Anterior cingulate cortex (tissue), 58 donors: ENCODE results near the gene PLCH1.
"Not testable (repeated sequence)": the region's sequence is repeated elsewhere in the genome, so short reads cannot be mapped to it uniquely, and the experiment has no call there.

ENCODE experiments used
- DNase-seq, 58 donors: peaks; one replicate each; lab custom pipeline; 2025; lab: John Stamatoyannopoulos, UW

PLCH1 gene

DNA sequence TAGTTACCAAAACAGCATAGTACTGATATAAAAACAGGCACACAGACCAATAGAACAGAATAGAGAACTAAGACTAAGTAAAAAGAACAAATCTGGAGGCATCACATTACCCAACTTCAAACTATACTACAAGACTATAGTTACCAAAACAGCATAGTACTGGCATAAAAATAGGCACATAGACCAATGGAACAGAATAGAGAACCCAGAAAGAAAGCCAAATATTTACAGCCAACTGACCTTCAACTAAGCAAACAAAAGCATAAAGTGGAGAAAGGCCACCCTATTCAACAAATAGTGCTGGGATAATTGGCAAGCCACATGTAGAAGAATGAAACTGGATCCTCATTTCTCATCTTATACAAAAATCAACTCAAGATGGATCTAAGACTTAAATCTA, 130.5 kb downstream of the PLCH1 start:
- DNase-seq: not testable (repeated sequence)

DNA sequence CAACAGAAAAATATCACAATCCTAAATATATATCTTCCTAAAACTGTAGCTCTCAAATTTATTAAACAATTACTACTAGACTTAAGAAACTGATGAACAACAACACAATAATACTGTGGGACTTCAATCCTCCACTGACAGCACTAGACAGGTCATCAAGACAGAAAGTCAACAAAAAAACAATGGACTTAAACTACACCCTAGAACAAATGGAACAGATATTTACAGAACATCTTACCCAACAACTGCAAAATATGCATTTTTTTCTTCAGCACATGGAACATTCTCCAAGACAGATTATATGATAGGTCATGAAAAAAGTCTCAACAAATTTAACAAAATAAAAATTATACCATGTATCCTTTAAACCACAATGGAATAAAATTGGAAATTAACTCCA, 133.4 kb downstream of the PLCH1 start:
- no peak for DNase-seq

DNA sequence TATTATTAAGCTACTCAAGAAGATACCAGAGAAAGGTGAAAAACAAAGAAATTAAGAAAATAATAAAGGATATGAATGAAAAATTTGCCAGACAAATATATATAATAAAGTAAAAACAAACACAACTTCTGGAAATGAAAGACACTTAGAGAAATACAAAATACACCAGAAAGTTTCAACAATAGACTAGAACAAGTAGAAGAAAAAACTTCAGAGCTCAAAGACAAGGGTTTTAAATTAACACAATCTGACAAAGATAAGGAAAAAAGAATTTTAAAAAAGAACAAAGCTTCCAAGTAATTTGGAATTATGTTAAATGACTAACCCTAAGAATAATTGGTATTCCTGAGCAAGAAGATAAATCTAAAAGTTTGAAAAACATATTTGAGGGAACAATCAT, 135.3 kb downstream of the PLCH1 start:
- DNase-seq: no peak

DNA sequence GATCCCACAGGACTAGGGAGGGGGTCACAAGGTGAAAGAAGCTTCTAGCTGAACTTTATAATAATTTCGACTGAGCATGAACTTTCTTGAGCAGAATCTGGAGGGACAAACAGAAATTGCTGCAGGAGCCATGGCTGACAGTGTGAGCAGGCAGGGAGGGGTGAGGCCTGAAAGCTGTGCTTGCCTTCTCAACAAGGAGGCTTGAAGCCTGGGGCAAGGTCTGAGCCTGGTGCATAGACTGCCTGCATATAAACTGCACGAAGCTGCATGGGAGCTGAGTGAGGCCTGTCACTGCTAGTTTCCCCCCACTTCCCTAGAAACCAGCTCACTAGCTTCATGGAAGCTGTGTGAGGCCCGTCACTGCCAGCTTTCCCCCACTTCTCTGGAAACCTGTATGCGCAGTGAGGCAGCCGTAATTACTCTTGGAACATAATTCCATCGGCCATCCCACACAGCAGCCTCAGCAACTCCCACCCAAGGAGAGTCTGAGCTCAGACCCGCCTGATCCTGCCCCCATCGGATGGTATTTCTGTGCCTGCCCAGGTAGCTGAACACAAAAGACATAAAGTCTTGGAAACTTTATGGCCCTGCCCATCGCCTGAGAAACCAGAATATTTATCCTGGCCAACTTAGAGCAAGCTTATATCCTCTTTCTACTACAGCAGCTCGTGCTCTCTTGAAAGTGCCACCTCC, 136.5 kb downstream of the PLCH1 start:
- no peak for DNase-seq

DNA sequence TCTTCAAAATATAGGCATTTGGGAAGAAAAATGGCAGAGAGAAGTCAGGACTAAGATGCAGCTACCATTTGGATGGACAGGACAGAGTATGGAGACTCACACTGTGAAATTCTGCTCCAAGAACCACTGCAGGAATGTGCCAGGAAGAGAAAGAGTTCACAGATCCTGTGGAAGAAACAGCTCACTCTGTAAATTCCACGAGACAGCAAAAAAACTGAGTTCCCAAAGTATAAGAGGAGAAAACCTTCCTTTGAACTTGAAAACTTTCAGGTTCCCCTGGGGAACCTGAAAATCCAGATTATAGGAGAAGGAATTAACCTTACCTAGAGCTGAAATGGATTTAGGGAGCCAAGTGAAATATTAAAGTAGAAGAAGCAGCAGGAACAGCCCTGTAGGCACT, 137.1 kb downstream of the PLCH1 start:
- no peak for DNase-seq

DNA sequence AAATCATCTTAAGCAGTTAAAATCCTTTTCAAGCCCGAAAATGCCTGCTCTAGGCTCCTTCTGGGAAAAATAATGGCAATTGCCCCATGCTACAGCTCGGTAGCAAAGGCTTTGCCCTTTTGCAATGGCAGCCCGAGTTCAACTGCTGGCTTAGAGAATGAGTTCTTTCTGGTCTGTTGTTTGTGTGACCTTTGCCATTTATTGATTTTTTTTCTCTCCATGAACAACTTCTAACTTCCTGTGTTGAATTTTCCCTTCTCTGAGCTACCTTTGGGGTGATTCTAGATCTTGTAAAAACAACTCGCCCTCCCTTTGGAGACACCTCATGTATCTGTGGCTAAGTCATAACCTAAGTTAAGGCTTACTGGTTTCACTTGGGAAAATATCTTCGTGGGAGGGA, 139.3 kb downstream of the PLCH1 start:
- DNase-seq: no peak

DNA sequence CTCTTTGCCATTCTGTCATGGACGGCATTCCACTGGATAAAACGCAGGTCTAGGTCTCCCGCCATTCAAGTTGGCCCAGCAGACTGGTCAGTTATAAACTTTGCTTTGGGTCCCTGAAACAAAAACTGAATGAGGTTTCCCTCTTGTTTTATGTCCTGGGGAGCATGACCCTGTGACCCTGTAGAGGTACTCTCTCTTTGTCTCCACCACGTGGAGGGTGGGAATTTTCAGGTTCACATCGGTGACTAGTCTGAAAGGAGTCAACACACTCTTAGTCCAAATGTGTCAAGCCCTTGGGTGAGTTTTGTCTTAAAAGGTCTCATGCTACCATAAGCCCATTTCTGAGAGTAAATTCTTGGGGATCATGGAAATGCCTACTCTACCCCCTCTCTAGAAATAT, 139.9 kb downstream of the PLCH1 start:
- no peak for DNase-seq

DNA sequence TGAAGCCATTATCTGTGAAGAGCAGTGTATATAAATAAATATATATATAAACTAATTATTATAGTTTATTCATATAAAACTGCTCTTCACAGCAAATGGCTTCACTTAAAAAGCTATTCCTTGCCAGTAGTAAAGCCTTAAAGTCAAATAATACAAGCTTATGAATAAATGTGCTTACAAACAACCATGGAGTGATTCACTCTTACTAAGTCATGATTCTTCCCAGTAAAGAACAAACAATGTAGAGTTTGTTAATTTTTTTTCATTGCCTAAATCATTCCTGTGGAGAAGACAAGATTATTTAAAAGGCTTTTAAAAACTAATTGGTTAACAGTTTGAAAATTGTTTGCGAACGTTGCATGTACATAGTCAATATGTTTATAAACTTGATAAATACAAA, 140.7 kb downstream of the PLCH1 start:
- no peak for DNase-seq

DNA sequence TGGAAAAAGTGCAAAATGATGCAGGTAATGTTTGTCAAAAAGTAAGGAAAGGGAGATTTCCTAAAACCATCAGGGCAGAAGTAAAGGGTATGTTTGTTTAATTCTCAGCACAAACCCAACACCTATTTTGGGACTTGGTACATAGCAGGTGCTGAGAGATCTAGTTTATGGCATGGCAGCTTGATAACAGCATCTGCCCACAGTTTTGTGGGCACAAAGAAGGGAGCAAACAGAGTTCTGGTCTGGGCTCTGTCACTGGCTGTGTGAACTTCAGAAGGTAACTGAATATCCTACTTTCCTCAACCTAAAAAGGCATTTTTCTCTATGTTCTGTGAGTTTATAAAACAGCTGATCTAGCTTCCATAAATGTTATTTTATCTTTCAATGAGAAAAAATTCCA, 141.6 kb downstream of the PLCH1 start:
- DNase-seq: no peak

DNA sequence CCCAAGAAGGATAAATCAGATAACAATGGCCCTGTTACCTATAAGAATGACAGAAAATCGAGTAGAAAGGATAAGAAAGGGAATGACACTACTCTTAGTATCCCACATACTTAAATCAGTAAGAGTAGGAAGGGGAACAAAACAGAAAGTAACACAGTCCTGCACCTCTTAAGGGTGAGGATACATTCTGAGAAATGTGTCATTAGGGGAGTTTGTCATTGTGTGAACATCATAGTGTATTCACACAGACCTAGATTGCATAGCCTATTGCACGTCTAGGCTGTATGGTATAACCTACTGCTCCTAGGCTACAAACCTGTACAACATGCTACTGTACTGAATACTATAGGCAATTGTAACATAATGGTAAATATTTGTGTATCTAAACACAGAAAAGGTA, 142.6 kb downstream of the PLCH1 start:
- no peak for DNase-seq

DNA sequence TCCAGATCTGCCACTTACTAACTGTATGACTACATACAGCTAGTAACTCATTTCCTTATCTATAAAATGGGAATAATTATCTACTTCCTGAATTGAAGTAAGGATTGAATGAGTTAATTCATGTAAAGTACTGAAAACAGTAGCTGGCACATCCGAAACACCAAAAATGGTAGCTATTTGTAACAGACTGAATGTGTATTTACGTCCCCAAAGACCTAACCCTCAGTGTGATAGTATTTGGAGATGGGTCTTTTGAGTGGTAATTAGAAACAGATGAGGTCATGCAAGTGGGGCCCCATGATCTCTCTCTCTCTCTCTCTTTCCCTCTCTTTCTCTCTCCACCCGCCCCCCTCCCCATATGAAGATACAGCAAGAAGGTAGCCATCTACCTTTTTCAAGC, 146.2 kb downstream of the PLCH1 start:
- DNase-seq: no peak

DNA sequence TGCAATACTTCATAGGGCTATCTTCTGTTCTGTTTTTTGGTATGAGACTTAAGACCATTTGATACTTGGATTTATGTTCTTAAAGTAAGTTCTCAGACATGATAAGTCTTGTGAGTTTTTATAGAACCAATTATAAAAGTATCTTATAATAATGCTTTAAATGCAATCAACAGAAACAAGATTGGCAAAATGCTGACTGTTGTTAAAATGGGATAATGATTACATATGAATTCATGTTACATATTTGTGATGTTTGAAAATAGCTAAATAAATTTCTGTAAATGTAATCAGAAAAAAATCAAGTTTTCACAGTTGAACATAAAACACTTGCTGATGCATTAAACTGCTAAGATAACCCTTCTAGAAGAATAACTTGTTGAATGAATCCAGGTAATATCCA, 148.3 kb downstream of the PLCH1 start:
- DNase-seq: no peak

DNA sequence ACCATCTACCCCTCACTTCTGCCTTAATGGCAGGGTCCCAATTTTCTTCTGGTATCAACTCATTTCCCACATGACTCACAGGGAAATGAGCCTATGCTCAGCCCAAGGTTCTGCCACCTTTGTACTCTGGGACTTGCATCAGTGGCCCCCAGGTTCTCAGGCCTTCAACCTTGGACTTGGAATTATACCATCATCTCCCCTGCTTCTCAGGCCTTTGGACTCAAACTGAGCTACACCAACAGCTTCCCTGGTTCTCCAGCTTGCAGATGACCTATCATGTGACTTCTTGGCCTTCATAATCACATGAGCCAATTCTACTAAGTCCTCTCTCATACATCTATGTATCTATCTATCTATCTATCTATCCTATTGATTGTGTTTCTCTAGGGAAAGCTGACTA, 149.5 kb downstream of the PLCH1 start:
- no peak for DNase-seq

DNA sequence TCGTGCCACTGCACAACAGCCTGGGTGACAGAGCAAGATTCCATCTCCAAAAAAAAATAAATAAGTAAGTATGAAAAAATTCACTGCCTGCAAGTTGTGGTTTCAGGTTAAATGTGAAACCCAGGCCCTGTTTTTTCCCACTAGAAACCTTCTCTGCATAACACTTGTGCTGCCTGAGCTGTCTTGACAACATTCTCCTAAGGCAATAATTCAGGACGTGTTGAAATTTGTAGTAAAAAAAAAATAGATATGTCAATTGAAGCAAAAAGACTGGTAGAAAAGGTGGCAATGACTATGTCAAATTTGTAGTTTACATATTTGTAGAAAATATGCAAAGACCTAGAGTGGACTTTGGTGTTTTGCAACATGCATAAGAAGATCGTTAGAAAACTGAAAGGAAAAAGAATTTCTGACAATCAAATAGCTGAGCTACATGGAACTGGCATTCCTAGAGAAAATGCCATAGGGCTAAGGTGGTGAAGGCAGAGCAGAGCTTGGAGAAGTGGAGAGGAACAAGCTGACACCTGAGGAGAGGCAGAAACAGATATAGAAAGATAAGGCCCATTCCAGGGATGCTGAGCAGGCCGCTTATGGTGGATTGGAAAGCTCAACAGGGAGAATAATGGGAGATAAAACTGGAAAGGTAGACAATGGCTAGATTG, 150.2 kb downstream of the PLCH1 start:
- DNase-seq: no peak

DNA sequence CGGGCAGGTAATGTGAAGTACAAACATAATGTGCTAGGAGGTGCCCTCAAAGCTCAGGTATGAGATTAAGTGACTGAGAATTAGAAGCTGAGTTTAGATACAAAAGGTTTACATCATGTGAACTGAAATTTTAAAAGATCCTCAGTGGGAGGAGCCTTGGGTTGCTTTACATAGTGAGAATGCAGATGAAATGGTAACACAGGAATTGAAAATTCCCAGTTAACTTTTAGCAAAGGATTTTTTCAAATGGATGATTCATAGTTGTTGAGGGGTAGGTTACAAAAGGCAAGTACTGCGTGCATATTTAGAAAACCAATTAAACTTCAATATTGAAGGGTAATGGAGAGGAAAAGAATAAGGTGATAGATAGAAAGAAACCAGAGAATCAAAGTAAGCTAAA, 157.3 kb downstream of the PLCH1 start:
- no peak for DNase-seq

DNA sequence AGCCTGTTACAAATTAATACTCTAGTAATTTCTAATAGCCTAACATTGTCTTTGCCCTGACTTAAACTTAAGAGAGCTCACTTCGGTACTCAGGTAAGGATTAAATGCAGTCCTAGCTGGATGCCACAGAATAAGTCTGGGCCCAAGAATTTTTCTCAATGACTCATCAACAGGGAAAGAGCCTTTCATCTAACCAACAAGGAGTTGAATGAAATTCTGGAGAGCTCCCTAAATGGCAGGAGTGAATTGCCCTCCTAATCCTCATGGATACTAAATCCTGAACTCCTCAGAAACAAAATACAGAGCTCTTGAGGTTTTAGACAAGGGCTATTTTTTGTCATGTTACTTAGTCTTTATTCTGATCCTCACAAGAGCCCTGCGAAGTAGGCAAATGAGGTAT, 159.5 kb downstream of the PLCH1 start:
- DNase-seq: no peak

DNA sequence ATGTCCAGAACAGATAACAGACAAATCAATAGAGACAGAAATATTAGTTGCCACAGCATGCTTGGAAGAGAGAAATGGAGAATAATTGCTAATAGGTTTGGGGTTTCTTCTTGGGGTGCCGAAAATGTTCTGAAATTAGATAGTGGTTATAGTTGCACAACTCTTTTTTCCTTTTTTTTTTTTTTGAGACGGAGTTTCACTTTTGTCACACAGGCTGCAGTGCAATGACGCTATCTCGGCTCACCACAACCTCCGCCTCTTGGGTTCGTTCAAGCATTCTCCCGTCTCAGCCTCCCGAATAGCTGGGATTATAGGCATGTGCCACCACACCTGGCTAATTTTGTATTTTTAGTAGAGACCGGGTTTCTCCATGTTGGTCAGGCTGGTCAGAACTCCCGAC, 163.3 kb downstream of the PLCH1 start:
- no peak for DNase-seq

DNA sequence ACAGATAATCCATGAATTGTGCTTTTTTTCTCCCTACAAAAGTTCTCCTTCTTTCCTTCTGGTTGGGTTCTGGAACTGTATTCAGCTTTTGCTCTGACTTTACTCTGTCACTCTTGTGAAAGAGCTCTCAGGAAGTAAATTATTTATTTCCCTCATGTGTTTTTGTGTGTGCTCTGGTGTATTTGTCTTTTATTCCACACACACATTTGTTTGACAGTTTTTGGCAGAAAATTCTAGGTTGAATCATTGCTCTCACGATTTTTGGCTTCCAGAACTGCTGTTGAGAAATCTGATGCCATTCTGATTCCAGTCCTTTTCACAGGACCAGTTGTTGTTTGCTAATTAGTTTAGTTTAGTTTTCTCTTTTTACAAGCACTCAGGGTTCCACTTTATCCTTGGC, 172.8 kb downstream of the PLCH1 start:
- peak in 4 of 58 donors; percentile 2 to 42 (median 6) for DNase-seq

DNA sequence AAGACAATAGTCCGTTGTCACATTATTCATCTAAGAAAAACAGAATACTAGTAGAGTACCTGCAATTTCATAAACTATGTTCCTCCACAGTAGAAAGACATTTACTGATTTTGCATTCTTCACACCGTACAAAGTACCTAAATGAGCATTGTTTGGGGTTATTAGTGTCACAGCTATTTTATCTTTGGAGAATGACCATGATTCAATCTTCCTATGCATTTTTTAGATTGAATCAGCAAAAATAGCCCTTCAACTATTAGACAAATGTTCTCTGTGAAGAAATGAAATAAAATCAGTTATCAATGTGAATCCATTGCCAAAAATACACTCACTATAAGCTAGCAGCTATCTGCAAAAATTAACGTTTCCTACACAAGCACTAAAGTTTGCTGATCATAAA, 176.6 kb downstream of the PLCH1 start:
- DNase-seq: no peak

DNA sequence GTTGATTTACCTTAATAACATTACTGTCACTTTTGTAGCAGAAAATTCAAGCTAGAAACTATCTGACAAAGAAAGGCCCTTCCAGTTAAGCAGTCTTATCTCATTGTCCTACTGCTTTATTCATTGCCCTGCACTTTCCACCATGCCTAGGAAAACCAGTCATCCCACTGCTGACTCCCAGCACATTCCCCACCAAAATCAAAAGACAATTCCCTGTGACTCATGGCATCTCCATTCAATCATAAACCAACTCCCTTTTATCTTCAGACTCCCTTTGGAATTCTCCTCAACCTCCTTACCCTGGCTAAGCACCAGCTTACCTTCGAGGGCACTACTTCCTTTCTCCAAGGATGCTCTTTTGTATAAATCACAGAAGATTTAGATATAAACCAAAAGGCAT, 184.3 kb downstream of the PLCH1 start:
- no peak for DNase-seq

DNA sequence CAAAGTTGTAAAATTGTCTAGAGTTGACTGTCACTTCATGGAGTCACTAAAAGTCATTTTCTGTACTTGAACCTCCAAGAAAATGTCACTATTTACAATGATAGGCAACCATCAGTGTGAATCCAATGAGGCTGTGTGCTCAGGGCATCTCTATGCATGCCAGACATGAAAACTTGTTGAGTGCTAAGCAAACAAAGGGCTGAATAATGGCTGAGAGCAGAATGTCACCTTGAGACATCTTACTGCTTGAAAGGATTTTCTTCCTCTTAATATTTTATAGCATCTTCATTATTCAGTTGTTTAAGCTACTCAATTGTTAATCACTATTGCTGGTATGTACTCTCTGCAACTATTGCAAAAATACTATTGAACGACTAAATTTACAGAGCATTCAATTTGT, 184.7 kb downstream of the PLCH1 start:
- no peak for DNase-seq

DNA sequence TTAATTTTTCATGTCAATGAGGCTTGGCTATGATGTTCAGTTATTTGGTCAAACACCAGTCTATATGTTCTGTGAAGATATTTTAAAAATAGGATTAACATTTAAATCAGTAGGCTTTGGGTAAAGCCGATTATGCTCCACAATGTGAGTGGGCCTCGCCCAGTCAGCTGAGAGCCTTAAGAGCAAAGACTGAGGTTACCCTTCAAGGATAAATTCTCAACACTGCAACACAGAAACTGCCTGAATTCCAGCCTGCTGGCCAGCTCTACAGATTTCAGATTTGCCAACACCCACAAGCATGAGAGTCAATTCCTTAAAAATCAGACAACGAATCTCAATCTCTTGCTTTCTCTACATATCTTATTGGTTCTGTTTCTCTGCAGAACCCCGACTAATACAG, 188.3 kb downstream of the PLCH1 start:
- peak in 1 of 58 donors; percentile 0 for DNase-seq
